Measurements from ENCODE around the gene TTC38. TPM values are rescaled to one million over a fixed set of nuclear protein-coding genes. Genes with fewer than 3 reads are reported as not detected.

TTC38 gene
- total RNA-seq: 20.7 and 21.0 TPM in 2 replicates

DNA sequence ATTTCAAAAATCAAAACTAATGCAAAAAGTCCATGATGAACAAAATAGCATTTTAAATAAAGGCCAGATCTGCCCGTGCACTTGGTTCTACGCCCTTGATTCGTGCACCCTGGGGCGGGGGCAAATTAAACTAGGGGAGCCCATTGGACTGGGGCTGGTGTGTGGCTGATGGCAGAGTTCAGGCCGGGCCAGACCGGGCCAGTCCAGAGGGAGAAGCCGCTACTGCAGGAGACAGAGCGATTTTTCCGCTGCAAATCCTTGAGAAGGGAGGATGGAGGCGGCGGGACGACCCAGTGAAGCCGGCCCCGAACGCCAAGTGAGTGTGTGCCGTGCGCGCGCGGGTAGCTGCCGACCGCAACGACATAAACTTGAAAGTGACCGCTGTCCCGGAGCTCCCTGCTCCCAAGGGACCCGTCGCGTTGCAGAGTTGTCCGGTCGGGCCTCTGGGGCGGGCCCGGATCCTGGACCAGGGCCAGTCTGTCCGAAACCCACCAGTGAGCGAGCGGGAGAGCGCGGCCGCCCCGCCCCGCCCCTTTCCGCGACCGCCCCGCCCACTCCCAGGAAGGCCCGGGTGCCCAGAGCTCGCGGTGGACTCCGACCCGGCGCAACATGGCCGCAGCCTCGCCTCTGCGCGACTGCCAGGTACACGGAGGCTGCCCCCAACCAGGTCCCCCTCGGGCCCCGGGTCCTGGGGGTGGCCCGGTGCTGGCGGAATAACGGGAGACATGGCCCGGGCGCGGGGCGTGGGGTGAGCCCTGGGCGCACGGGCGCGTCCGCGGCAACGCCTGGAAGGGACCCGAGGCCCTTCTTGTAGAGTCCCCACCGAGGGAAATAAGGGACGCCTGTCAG lies at the start of gene TTC38:
TTC38 (plus strand) TSS at position 578 of the 849 bp plus-strand sequence; CDS start at position 610, 32 bp downstream.
- peaks cover 31% of the 10 kb centered on the region for H3K27me3 Mint-ChIP-seq (ENCODE audit: low read depth)
- peak; percentile 50 for DNase-seq (ENCODE audit: low spot score)
- intact Hi-C loops (cut with micrococcal nuclease): no loop called here
- peaks cover 20% of the 10 kb centered on the region for H3K36me3 Mint-ChIP-seq (ENCODE audit: low read depth)
- peak within 1 kb of the TSS; percentile 55 for H3K27ac Mint-ChIP-seq
- peaks cover 21% of the 10 kb centered on the region for H3K9me3 Mint-ChIP-seq
- peaks cover 19% of the 10 kb centered on the region for H3K4me1 Mint-ChIP-seq (ENCODE audit: low read depth)
- peak within 1 kb of the TSS; percentile 89 for H3K4me3 Mint-ChIP-seq (ENCODE audit: low read depth)

DNA sequence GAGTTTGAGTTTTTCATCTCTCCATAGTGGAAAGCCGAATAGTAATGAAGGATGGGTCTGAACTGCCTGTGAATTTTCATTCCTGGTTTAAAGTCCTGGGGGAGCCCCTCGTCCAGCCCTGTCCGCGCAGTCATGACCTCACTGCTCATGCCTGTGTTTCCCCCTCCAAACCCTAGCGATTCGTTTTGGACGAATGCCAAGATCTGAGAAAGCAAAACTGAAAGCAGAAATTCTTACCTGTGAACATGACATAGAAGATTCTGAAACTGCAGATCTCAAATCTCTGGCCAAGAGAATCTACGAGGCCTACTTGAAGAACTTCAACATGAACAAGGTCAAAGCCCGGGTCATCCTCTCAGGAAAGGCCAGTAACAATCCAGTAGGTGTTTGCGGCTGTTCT lies 48.2 kb upstream of the TTC38 start:
- no peak for DNase-seq (ENCODE audit: low spot score)
- intact Hi-C loops (cut with micrococcal nuclease): no loop called here
- Mint-ChIP-seq H3K4me3 (ENCODE audit: low read depth) (no peak overlapping the region), H3K4me1 (ENCODE audit: low read depth) (peaks cover 12% of the 10 kb centered on the region), H3K36me3 (ENCODE audit: low read depth) (peaks cover 39% of the 10 kb centered on the region), H3K27me3 (ENCODE audit: low read depth) (no peaks in the 10 kb centered on the region), H3K9me3 (no peaks in the 10 kb centered on the region), H3K27ac (no peak overlapping the region)

DNA sequence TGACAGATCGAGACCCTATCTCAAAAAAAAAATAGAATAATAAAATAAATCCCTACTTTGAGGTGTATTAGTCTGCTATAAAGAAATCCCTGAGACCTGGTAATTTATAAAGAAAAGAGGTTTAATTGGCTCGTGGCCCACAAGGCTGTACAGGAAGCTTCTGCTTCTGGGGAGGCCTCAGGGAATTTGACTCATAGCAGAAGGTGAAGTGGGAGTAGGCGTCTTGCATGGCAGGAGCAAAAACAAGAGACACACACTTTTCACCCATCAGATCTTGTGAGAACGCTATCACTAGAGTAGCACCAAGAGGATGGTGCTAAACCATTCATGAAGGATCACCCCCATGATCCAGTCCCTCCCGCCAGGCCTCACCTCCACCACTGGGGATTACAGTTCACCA lies 46.9 kb upstream of the TTC38 start:
- Mint-ChIP-seq H3K27ac (peak overlapping the region; percentile 86), H3K27me3 (ENCODE audit: low read depth) (no peaks in the 10 kb centered on the region), H3K9me3 (no peaks in the 10 kb centered on the region), H3K4me1 (ENCODE audit: low read depth) (peaks cover 12% of the 10 kb centered on the region), H3K36me3 (ENCODE audit: low read depth) (peaks cover 29% of the 10 kb centered on the region), H3K4me3 (ENCODE audit: low read depth) (no peak overlapping the region)
- intact Hi-C loops (cut with micrococcal nuclease): no loop called here
- no peak for DNase-seq (ENCODE audit: low spot score)

DNA sequence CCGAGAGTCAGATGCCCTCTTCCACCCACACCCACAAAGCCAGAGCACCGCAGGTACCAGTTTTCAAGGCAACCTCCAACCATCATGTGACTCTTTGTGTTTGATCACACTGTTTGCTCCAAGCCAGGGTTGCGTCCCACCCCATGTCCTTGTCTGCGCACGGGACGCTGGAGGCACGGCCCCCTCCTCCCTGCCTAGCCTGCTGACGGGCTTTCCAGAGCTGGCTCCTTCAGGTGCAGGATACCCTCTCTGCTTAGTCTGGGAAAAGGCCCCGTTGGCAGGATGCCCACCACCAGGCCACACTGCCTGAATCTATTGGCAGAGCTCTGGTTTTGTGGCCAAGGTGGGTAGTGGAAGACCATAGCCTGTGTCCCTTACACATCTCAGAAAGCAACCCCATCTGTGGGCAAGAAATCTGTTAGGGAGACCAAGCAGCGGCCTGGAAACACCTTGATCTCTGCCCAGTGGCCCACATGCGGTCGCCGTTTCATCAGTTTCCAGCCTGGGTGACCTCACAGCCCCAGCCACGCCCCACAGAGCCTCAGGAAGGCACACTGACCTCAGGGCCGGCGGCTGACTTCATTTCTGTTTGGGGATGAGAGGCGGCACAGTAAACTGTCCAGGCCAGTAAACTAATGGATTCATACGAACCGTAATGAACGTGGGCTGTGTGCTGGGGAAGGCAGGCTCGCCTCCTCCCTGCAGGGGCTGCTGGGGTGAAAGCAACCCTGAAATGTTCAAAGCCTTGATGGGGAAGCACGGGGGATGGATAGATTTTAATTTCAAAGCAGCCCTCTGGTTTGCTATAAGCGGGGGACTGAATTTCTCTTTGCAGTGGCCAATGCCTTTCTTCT lies 43.5 kb upstream of the TTC38 start:
- Mint-ChIP-seq H3K9me3 (no peaks in the 10 kb centered on the region), H3K36me3 (ENCODE audit: low read depth) (peaks cover 24% of the 10 kb centered on the region), H3K4me1 (ENCODE audit: low read depth) (peaks cover 12% of the 10 kb centered on the region)

DNA sequence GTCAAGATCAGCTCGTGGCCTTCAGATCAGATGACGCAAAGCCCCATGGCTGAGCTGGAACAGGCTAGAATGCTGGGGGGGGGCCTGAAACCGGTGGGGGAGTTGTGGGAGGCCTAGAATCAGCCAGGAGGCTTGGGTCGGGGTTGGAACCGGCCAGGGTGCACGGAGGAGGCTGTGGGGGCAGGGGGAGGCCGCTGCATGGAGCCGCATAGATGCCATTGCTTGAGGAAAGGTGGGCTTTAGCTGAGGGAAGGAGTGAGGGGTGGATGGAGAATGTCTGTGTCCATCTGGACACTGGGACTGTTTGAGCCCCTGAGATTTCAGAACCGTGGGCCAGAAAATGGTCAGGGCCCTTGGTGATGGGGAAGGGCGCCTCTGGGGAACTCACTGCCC lies 42.9 kb upstream of the TTC38 start:
- H3K36me3 Mint-ChIP-seq (ENCODE audit: low read depth): peaks cover 18% of the 10 kb centered on the region
- H3K9me3 Mint-ChIP-seq: no peaks in the 10 kb centered on the region
- H3K4me1 Mint-ChIP-seq (ENCODE audit: low read depth): peaks cover 6% of the 10 kb centered on the region
- no peak for DNase-seq (ENCODE audit: low spot score)
- no peaks in the 10 kb centered on the region for H3K27me3 Mint-ChIP-seq (ENCODE audit: low read depth)
- H3K27ac Mint-ChIP-seq: no peak overlapping the region
- intact Hi-C loops (cut with micrococcal nuclease): no loop called here
- H3K4me3 Mint-ChIP-seq (ENCODE audit: low read depth): no peak overlapping the region

More for the DNA sequence above, 43.5 kb upstream of the TTC38 start:
- intact Hi-C loops (cut with micrococcal nuclease): no loop called here
- H3K27ac Mint-ChIP-seq: no peak overlapping the region
- no peaks in the 10 kb centered on the region for H3K27me3 Mint-ChIP-seq (ENCODE audit: low read depth)
- DNase-seq (ENCODE audit: low spot score): no peak
- no peak overlapping the region for H3K4me3 Mint-ChIP-seq (ENCODE audit: low read depth)

DNA sequence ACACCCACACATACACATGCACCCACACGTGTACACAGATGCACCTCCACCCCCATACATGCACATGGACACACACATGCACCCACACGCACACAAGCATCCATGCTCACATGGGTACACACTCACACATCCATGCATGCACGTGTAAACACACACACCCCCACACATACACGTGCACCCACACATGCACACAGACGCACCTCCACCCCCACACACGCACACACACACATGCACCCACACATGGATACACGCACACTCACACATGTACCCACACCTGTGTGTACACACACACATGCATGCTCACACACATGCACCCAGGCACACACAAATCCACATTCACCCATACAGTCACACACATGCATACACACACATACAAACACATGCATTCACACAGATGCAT lies 42.2 kb upstream of the TTC38 start:
- peaks cover 14% of the 10 kb centered on the region for H3K36me3 Mint-ChIP-seq (ENCODE audit: low read depth)
- H3K27ac Mint-ChIP-seq: no peak overlapping the region
- no peak overlapping the region for H3K4me3 Mint-ChIP-seq (ENCODE audit: low read depth)
- H3K9me3 Mint-ChIP-seq: no peaks in the 10 kb centered on the region
- H3K4me1 Mint-ChIP-seq (ENCODE audit: low read depth): peaks cover 6% of the 10 kb centered on the region
- no peak for DNase-seq (ENCODE audit: low spot score)
- intact Hi-C loops (cut with micrococcal nuclease): no loop called here
- no peaks in the 10 kb centered on the region for H3K27me3 Mint-ChIP-seq (ENCODE audit: low read depth)

GRCh38 chr22:46226577-46226976 lies 41.2 kb upstream of the TTC38 start:
- Mint-ChIP-seq H3K9me3 (no peaks in the 10 kb centered on the region), H3K36me3 (ENCODE audit: low read depth) (peaks cover 7% of the 10 kb centered on the region), H3K27ac (no peak overlapping the region), H3K4me1 (ENCODE audit: low read depth) (no peaks in the 10 kb centered on the region), H3K4me3 (ENCODE audit: low read depth) (no peak overlapping the region), H3K27me3 (ENCODE audit: low read depth) (no peaks in the 10 kb centered on the region)
- DNase-seq (ENCODE audit: low spot score): no peak
- intact Hi-C loops (cut with micrococcal nuclease): no loop called here

GRCh38 chr22:46229701-46230100 lies 38.1 kb upstream of the TTC38 start:
- no peaks in the 10 kb centered on the region for H3K36me3 Mint-ChIP-seq (ENCODE audit: low read depth)
- no peaks in the 10 kb centered on the region for H3K4me1 Mint-ChIP-seq (ENCODE audit: low read depth)
- no peak overlapping the region for H3K27ac Mint-ChIP-seq
- H3K9me3 Mint-ChIP-seq: no peaks in the 10 kb centered on the region
- H3K27me3 Mint-ChIP-seq (ENCODE audit: low read depth): no peaks in the 10 kb centered on the region
- intact Hi-C loops (cut with micrococcal nuclease): no loop called here
- no peak overlapping the region for H3K4me3 Mint-ChIP-seq (ENCODE audit: low read depth)
- no peak for DNase-seq (ENCODE audit: low spot score)

GRCh38 chr22:46230262-46230901 lies 37.4 kb upstream of the TTC38 start:
- no peaks in the 10 kb centered on the region for H3K27me3 Mint-ChIP-seq (ENCODE audit: low read depth)
- H3K27ac Mint-ChIP-seq: no peak overlapping the region
- no peak for DNase-seq (ENCODE audit: low spot score)
- H3K4me3 Mint-ChIP-seq (ENCODE audit: low read depth): no peak overlapping the region
- H3K4me1 Mint-ChIP-seq (ENCODE audit: low read depth): no peaks in the 10 kb centered on the region
- H3K36me3 Mint-ChIP-seq (ENCODE audit: low read depth): peaks cover 4% of the 10 kb centered on the region
- H3K9me3 Mint-ChIP-seq: no peaks in the 10 kb centered on the region
- intact Hi-C loops (cut with micrococcal nuclease): no loop called here

DNA sequence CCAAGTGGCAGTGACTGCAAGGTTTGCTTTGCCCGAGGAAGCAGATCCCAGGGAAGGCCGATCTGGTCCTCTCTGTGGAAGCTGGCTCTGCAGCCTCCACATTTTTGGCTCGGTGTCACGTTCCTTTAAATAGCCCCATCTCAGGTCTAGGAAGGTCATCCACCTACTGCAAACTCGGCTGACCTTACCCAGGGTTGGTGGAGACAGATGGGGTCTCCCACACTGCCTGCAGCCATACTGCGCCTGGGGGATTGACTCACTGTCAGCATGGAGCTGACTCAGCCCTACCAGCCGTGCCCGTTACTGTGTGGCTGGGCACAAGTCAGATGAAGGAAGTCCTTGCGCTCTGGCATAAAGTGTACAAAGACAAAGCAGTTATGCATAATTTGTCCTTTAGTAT lies 34.6 kb upstream of the TTC38 start:
- DNase-seq (ENCODE audit: low spot score): no peak
- H3K4me3 Mint-ChIP-seq (ENCODE audit: low read depth): no peak overlapping the region
- H3K36me3 Mint-ChIP-seq (ENCODE audit: low read depth): peaks cover 15% of the 10 kb centered on the region
- no peak overlapping the region for H3K27ac Mint-ChIP-seq
- no peaks in the 10 kb centered on the region for H3K4me1 Mint-ChIP-seq (ENCODE audit: low read depth)
- intact Hi-C loops (cut with micrococcal nuclease): no loop called here
- no peaks in the 10 kb centered on the region for H3K9me3 Mint-ChIP-seq
- H3K27me3 Mint-ChIP-seq (ENCODE audit: low read depth): no peaks in the 10 kb centered on the region

GRCh38 chr22:46234969-46235368 lies 32.8 kb upstream of the TTC38 start:
- no peak overlapping the region for H3K27ac Mint-ChIP-seq
- intact Hi-C loops (cut with micrococcal nuclease): no loop called here
- no peaks in the 10 kb centered on the region for H3K27me3 Mint-ChIP-seq (ENCODE audit: low read depth)
- no peaks in the 10 kb centered on the region for H3K9me3 Mint-ChIP-seq
- H3K36me3 Mint-ChIP-seq (ENCODE audit: low read depth): peaks cover 20% of the 10 kb centered on the region
- peaks cover 7% of the 10 kb centered on the region for H3K4me1 Mint-ChIP-seq (ENCODE audit: low read depth)
- no peak overlapping the region for H3K4me3 Mint-ChIP-seq (ENCODE audit: low read depth)
- DNase-seq (ENCODE audit: low spot score): no peak

DNA sequence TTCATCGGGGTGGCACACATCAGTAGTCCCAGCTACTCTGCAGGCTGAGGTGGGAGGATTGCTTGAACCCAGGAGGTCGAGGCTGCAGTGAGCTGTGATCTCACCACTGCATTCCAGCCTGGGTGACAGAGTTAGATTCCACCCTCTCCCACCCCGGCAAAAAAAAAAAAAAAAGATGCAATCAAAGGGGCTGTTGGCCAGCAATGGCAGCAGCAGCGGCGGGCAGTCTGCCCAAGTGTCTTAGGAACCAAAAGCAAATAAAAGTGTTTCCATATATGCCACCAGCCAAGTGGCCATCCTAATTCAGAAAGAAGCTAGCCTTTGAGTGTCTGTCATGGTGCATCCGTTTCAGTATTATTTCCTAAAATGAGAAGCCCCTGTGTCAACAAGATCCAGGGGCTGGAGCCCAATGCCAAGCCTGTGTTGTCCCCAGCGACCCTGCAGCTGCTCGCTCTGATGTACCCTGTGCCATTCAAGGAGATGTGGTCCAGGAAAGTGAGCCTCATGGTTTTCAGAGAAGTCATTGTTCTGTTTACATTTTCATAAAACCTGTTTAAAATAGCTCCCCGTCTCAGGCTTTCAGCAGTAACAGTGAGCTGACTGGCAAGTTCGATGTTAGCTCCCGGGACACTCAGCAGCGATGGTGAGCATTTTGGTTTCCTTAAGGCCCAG lies 30.2 kb upstream of the TTC38 start:
- no peak overlapping the region for H3K4me3 Mint-ChIP-seq (ENCODE audit: low read depth)
- no peak for DNase-seq (ENCODE audit: low spot score)
- H3K36me3 Mint-ChIP-seq (ENCODE audit: low read depth): peaks cover 21% of the 10 kb centered on the region
- H3K27me3 Mint-ChIP-seq (ENCODE audit: low read depth): no peaks in the 10 kb centered on the region
- intact Hi-C loops (cut with micrococcal nuclease): no loop called here
- H3K9me3 Mint-ChIP-seq: no peaks in the 10 kb centered on the region
- H3K27ac Mint-ChIP-seq: no peak overlapping the region
- H3K4me1 Mint-ChIP-seq (ENCODE audit: low read depth): peaks cover 15% of the 10 kb centered on the region
